Cardiac fibroblast (primary cell): ENCODE measurements around the gene SF3A2.

Experiments
- DNase-seq, 2 donors: peaks; one replicate each; pipeline versions ENCODE4 v3.0.0 to v3.0.0-alpha.2; 2010; ENCODE audit warnings: low read depth in 2 of 2
- H3K4me3 ChIP-seq, 2 donors: replicated peaks in 1 of 2; 1 replicate in 1 of 2; 2 replicates in 1 of 2; pipeline ENCODE4 v1.5.1; 2011; ENCODE audit warnings: low read depth in 2 of 2, low read length in 2 of 2, mild to moderate bottlenecking in 2 of 2, moderate library complexity in 1 of 2
- TF ChIP-seq, protein P1 (sequence below): IDR thresholded peaks from one replicate; pipeline ENCODE4 v1.5.1; 2011; ENCODE audit warnings: low read depth, mild to moderate bottlenecking, low read length, inconsistent platforms

SF3A2 gene

DNA sequence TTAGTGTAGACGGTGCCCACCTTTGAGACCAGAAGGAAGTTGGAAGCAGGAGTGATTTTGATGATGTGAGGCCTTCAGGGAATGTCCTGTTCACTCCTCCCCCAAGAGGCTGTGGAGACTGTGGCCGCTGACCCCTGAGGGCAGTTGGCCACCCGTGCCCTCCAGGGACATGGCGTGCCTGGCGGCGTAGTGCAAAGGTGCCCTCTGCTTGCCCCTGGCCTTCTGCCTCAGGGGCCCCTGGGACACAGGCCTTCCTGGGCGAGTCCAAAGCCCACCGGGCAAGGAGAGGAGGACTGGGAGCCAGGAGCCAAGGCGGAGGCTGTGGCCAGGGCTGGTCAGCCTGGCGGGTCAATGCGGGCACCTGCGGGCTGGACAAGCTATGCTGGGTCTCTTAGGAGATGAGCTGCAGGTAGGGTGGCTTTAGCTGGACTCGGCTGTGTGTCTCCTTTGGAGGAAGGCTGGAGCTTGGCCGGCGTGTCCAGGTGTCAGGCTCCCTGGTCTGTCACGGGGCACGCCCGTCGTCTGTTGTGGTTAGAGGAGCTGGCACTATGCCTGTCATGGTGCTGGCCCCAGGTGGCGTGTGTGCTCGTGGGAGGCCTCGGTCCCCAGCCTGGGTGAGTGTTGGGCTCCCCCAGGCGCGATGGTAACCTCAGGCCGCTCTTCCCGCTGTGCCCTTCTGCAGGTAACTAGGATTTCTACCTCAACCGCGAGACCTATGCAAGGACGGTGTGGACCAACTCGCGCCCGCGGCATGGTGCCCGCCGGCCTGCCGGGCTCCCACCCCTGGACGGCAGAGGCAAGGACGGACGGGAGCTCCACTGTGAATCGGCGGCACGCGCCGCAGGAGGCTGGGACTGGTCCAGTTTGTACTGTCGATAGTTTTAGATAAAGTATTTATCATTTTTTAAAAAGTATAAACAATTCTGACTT, 7.3 kb upstream of the SF3A2 start:
- DNase-seq, result no peak
- TF ChIP-seq, protein P1, sequence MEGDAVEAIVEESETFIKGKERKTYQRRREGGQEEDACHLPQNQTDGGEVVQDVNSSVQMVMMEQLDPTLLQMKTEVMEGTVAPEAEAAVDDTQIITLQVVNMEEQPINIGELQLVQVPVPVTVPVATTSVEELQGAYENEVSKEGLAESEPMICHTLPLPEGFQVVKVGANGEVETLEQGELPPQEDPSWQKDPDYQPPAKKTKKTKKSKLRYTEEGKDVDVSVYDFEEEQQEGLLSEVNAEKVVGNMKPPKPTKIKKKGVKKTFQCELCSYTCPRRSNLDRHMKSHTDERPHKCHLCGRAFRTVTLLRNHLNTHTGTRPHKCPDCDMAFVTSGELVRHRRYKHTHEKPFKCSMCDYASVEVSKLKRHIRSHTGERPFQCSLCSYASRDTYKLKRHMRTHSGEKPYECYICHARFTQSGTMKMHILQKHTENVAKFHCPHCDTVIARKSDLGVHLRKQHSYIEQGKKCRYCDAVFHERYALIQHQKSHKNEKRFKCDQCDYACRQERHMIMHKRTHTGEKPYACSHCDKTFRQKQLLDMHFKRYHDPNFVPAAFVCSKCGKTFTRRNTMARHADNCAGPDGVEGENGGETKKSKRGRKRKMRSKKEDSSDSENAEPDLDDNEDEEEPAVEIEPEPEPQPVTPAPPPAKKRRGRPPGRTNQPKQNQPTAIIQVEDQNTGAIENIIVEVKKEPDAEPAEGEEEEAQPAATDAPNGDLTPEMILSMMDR, result no peak
- no peak overlapping the region for H3K4me3 ChIP-seq

DNA sequence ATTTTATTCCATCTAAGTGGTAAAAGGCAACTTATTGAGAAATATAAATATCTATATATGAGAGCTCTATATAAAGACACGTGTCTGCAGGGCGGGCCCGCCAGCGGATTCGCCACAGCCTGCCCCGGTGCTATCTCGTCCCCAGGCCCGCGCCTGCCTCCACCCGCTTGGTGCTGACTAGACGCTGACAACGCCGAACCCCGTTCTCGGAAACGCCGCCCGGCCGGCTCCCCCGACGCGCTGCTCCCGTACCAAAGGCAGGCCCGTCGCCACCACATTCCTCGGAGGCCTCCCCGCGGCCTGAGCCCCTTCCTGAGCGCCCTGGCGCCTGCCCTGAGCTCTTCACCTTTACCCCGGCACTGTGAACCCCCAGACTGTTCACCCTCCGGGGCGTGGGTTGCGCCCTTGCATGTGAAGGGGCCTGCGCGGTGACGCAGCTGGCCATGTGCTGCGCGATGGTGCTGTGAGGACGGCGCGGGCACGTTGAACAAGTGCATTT, 6.5 kb upstream of the SF3A2 start:
- no peak for DNase-seq
- H3K4me3 ChIP-seq, result no peak overlapping the region
- TF ChIP-seq, protein P1, result no peak

DNA sequence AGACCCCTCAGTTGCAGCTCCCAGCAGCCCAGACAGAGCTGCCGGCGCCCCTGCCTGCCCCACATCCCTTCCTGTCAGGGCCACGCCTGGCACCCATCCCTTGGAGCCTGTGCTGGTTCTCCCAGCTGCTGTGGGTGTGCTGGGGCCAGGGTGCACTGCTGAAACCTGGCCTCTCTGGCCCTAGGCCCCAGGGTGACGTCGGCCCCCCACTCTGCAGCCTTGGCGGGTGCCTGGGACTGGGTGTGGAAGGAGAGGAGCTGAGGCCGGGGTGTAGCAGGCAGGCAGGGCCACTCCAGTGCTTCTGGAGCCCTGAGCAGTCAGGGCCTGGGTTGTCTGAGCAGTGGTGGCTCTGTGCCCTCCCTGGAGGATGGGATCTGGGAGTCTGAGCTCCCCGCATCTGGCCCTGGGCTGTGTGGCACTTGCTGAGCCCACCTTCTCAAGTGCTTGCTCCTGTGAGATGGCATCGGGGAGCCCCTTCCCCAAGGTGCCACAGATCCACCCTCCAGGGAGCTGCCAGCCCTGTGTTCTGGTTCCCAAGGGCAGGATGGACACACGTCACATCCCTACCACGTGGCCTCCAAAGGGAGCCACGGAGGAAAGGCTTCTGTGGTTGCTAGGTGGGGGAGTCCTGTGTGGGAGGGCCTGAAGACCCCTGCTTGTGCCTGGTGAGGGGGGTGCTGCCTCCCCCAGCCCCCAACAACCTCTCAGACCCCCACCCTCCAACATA, 5.7 kb upstream of the SF3A2 start:
- DNase-seq, result no peak
- no peak overlapping the region for H3K4me3 ChIP-seq
- TF ChIP-seq, protein P1, result no peak

DNA sequence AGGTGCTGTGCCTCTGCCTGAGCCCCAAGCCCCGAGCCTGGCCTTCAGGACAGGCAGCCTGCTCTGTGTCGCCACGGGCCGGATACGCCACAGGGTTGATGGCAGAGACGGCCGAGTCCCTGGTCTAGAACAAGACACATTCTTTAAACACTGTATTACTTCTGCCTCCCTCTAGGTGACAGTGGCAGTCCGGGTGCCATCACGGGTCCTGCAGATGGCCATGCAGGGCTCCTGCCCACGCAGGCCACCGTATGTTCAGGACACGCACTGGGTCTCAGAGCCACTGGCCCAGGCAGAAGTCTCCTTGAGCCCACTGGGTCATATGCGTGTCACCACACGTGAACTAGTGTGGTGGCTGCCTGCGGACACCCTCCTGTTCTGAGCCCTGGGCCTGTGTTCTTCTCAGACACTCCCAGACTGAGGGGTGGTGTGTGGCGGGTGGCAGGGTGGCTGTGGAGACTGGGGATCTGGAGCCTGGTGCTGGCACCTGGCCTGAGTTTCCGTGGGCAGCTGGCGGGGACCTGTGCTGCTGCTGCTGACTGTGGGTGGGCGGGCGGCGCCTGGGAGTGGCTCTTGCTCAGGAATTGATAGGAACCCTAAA, 4.9 kb upstream of the SF3A2 start:
- TF ChIP-seq, protein P1, result no peak
- no peak overlapping the region for H3K4me3 ChIP-seq
- no peak for DNase-seq

DNA sequence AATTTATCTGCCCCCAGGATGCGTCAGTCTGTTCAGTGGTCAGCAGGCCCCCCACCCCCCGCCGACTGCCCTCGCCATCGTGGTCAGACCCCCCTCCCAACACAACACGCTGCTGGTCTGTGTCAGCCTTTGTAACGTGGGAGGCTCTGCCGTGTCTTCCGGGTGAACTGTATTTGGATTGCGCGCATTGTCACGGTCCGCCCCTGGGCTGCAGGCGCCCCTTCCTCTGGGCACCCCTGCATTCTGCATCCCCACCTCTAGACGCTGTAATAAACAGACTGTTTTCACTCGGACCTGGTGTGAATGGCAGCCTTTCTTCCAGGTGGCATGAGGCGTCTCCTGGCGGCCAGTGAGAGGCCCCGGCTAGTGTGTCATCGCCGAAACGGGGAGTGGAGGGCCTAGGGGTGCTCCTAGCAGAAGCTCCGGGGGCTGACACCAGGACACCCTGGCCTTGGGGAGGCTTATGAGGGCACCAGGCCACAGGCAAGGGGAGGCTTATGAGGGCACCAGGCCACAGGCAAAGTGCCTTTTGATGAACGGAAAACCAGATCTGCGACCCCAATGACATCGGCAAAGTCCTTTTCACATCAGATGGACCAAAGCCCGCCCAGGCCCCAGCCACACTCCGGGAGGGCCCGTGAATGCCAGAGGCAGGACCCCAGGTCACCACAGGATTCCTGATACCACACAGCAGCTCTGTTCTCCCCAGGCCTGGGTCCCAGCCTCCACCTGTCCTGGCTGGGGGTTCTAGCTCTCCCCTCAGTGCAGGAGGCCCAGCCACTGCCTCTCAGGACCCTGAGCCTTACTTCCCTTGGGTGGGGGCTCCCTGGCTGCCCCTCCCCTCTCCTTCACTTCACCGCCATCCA, 4.1 kb upstream of the SF3A2 start:
- no peak overlapping the region for H3K4me3 ChIP-seq
- TF ChIP-seq, protein P1, result no peak
- DNase-seq, result no peak
